A204.1 (cell line): ENCODE data around the gene NDUFA6.
"Not testable (repeated sequence)": the region's sequence is repeated elsewhere in the genome, so short reads cannot be mapped to it uniquely, and the experiment has no call there.

Experiments
- FAIRE-seq: peaks from 2 replicates; lab custom pipeline; 2012; peaks lifted over from hg19 to GRCh38; lab: Jason Lieb, UNC

The NDUFA6 gene

GRCh38 chr22:42112793-42113192, 22.2 kb upstream of the NDUFA6 start:
- not testable (repeated sequence) for FAIRE-seq

GRCh38 chr22:42111798-42112197, 21.2 kb upstream of the NDUFA6 start:
- no peak for FAIRE-seq

GRCh38 chr22:42108848-42109247, 18.3 kb upstream of the NDUFA6 start:
- no peak for FAIRE-seq

GRCh38 chr22:42104332-42104860, 13.8 kb upstream of the NDUFA6 start:
- not testable (repeated sequence) for FAIRE-seq

GRCh38 chr22:42101199-42101598, 10.6 kb upstream of the NDUFA6 start:
- no peak for FAIRE-seq

GRCh38 chr22:42091455-42091782, 847 bp upstream of the NDUFA6 start:
- FAIRE-seq, result no peak

- FAIRE-seq, result no peak
These were observed 4.5 kb downstream of the NDUFA6 start for GRCh38 chr22:42086051-42086450.

- no peak for FAIRE-seq
These were observed 5.7 kb downstream of the NDUFA6 start for GRCh38 chr22:42084874-42085273.

GRCh38 chr22:42083119-42083518, 7.5 kb downstream of the NDUFA6 start:
- no peak for FAIRE-seq

GRCh38 chr22:42080287-42080686, 10.3 kb downstream of the NDUFA6 start:
- FAIRE-seq, result no peak

GRCh38 chr22:42079319-42080251, 11.0 kb downstream of the NDUFA6 start, which contains the start of gene SMDT1:
Gene SMDT1, plus strand, starts transcription at chr22:42079700. Its CDS starts 69 bp downstream, at chr22:42079769.
- FAIRE-seq, result peak; percentile 93

GRCh38 chr22:42078469-42079318, 11.9 kb downstream of the NDUFA6 start:
- no peak for FAIRE-seq

GRCh38 chr22:42077486-42078125, 13.0 kb downstream of the NDUFA6 start:
- no peak for FAIRE-seq

- no peak for FAIRE-seq
These were observed 13.6 kb downstream of the NDUFA6 start for GRCh38 chr22:42076764-42077485.

- FAIRE-seq, result no peak
These were observed 15.5 kb downstream of the NDUFA6 start for GRCh38 chr22:42074846-42075676.

GRCh38 chr22:42074132-42074811, 16.3 kb downstream of the NDUFA6 start, which contains the start of gene PHETA2:
Gene PHETA2, plus strand, starts transcription at chr22:42074248. Its CDS starts 3,046 bp downstream, at chr22:42077294.
- no peak for FAIRE-seq

- no peak for FAIRE-seq
These were observed 16.9 kb downstream of the NDUFA6 start for GRCh38 chr22:42073621-42074041.

- no peak for FAIRE-seq
These were observed 17.8 kb downstream of the NDUFA6 start for GRCh38 chr22:42072606-42073330.

- not testable (repeated sequence) for FAIRE-seq
These were observed 19.1 kb downstream of the NDUFA6 start for GRCh38 chr22:42071508-42071907.
